IMR-90 (cell line): ENCODE measurements around the gene SMAD7. TPM values are rescaled to one million over a fixed set of nuclear protein-coding genes. Genes with fewer than 3 reads are reported as not detected.

Experiments
- ATAC-seq: fragments of 200-7000 bp; cut with Tn5 transposase; 2 replicates; pipeline ENCODE4 v1.9.1; 2020; ENCODE audit warnings: low read depth, mild to moderate bottlenecking, moderate library complexity
- BruUV-seq: library from RNA; stranded (reverse); fragments of 400-500 nt; replicated peaks from 2 replicates; lab custom pipeline; 2021; lab: Mats Ljungman, UMichigan
- CTCF ChIA-PET: fragments of 300-600 bp; formaldehyde crosslinking; extraction: SDS; loops from one replicate; lab custom pipeline; 2021; ENCODE audit warnings: antibody characterized with exemption; lab: Yijun Ruan, JAX
- POLR2A ChIA-PET: fragments of 300-600 bp; sonication (Branson Sonifier 250); formaldehyde crosslinking; loops from one replicate; lab custom pipeline; 2022; ENCODE audit warnings: antibody characterized with exemption; ENCODE audit not compliant: unreplicated experiment; lab: Charles Lee
- DNase-seq: peaks from one replicate; pipeline ENCODE4 v3.0.0; 2013
- H2AFZ ChIP-seq: replicated peaks from 2 replicates; pipeline ENCODE3; 2013; ENCODE audit warnings: low read length, mild to moderate bottlenecking; ENCODE audit not compliant: poor library complexity
- H2AK5ac ChIP-seq: 2 replicates; pipeline ENCODE4 v1.6.1; 2013; ENCODE audit warnings: low read depth, low read length, inconsistent platforms
- H2AK9ac ChIP-seq: replicated peaks from 2 replicates; pipeline ENCODE3; 2013; ENCODE audit warnings: mild to moderate bottlenecking, low read depth, low read length, moderate library complexity; ENCODE audit not compliant: poor library complexity
- H2BK120ac ChIP-seq: 2 replicates; pipeline ENCODE4 v1.6.1; 2013; ENCODE audit warnings: low read depth, low read length, inconsistent platforms
- H2BK15ac ChIP-seq: 3 replicates; pipeline ENCODE4 v1.6.1; 2013; ENCODE audit warnings: low read depth, low read length, inconsistent platforms
- H2BK20ac ChIP-seq: 2 replicates; pipeline ENCODE4 v1.6.1; 2013; ENCODE audit warnings: low read depth, mild to moderate bottlenecking, inconsistent platforms, low read length, moderate library complexity
- H2BK5ac ChIP-seq: 2 replicates; pipeline ENCODE4 v1.6.1; 2013; ENCODE audit warnings: mild to moderate bottlenecking, low read depth, low read length, inconsistent platforms; ENCODE audit not compliant: poor library complexity, severe bottlenecking
- H3K14ac ChIP-seq: replicated peaks from 2 replicates; pipeline ENCODE4 v1.6.1; 2013; ENCODE audit warnings: low read depth, low read length, inconsistent platforms
- H3K18ac ChIP-seq: 2 replicates; pipeline ENCODE4 v1.6.1; 2013; ENCODE audit warnings: low read depth, low read length, control low read depth
- H3K23ac ChIP-seq: 2 replicates; pipeline ENCODE4 v1.6.1; 2013; ENCODE audit warnings: low read depth, low read length, inconsistent platforms
- H3K27ac ChIP-seq: 2 replicates; pipeline ENCODE4 v1.5.1; 2013; ENCODE audit warnings: mild to moderate bottlenecking, control low read depth, low read length; ENCODE audit not compliant: insufficient read depth
- H3K27me3 ChIP-seq: 2 replicates; pipeline ENCODE4 v1.6.1; 2013; ENCODE audit warnings: low read length; ENCODE audit not compliant: control insufficient read depth, insufficient read depth
- H3K36me3 ChIP-seq: 2 replicates; pipeline ENCODE4 v1.6.1; 2013; ENCODE audit warnings: low read length, mixed read lengths; ENCODE audit not compliant: control insufficient read depth, insufficient read depth
- H3K4ac ChIP-seq: 2 replicates; pipeline ENCODE4 v1.6.1; 2013; ENCODE audit warnings: low read depth, low read length, inconsistent platforms
- H3K4me1 ChIP-seq: 2 replicates; pipeline ENCODE4 v1.6.1; 2013; ENCODE audit warnings: low read length, mixed read lengths; ENCODE audit not compliant: control insufficient read depth, insufficient read depth
- H3K4me2 ChIP-seq: 2 replicates; pipeline ENCODE4 v1.6.1; 2013; ENCODE audit warnings: low read depth, mild to moderate bottlenecking, control low read depth, low read length, moderate library complexity
- H3K4me3 ChIP-seq: 2 replicates; pipeline ENCODE4 v1.5.1; 2013; ENCODE audit warnings: low read depth, mild to moderate bottlenecking, control low read depth, low read length, moderate library complexity; ENCODE audit not compliant: insufficient read depth
- H3K56ac ChIP-seq: 2 replicates; pipeline ENCODE4 v1.6.1; 2013; ENCODE audit warnings: low read length, inconsistent platforms; ENCODE audit not compliant: insufficient read depth; ENCODE audit errors: extremely low read depth
- H3K79me1 ChIP-seq, 2 experiments: 2 replicates each; pipeline ENCODE4 v1.6.1; 2013; ENCODE audit warnings: low read length in 2 of 2, inconsistent platforms in 1 of 2, low read depth in 1 of 2
- H3K9ac ChIP-seq: 2 replicates; pipeline ENCODE4 v1.6.1; 2013; ENCODE audit warnings: low read depth, low read length, control low read depth
- H3K9me1 ChIP-seq: 2 replicates; pipeline ENCODE4 v1.6.1; 2013; ENCODE audit warnings: low read length, inconsistent platforms; ENCODE audit not compliant: insufficient read depth
- H3K9me3 ChIP-seq: 2 replicates; pipeline ENCODE4 v1.6.1; 2013; ENCODE audit warnings: low read length; ENCODE audit not compliant: control insufficient read depth, insufficient read depth
- H4K20me1 ChIP-seq: 2 replicates; pipeline ENCODE4 v1.6.1; 2013; ENCODE audit warnings: low read length, inconsistent platforms; ENCODE audit not compliant: insufficient read depth
- H4K5ac ChIP-seq: 2 replicates; pipeline ENCODE4 v1.6.1; 2013; ENCODE audit warnings: mild to moderate bottlenecking, low read depth, low read length, control low read depth
- H4K8ac ChIP-seq, 2 experiments: 2 replicates each; pipeline ENCODE4 v1.6.1; 2013; ENCODE audit warnings: low read depth in 2 of 2, low read length in 2 of 2, control low read depth in 1 of 2, inconsistent platforms in 1 of 2
- H4K91ac ChIP-seq: 2 replicates; pipeline ENCODE4 v1.6.1; 2013; ENCODE audit warnings: low read depth, low read length, inconsistent platforms; ENCODE audit not compliant: insufficient read depth
- FOS ChIP-seq: fragments of 150-350 bp; IDR thresholded peaks from 2 replicates; pipeline ENCODE4 v1.6.1; 2016; ENCODE audit warnings: low read depth, low read length
- MAFK ChIP-seq: IDR thresholded peaks from 2 replicates; pipeline ENCODE4 v1.6.1; 2012; ENCODE audit warnings: low read depth, low read length, improper control_type of control experiment
- MXI1 ChIP-seq: IDR thresholded peaks from 2 replicates; pipeline ENCODE4 v1.6.1; 2012; ENCODE audit warnings: low read depth, mild to moderate bottlenecking, low read length, moderate library complexity, borderline replicate concordance
- POLR2A ChIP-seq: IDR thresholded peaks from 2 replicates; pipeline ENCODE4 v1.6.1; 2012; ENCODE audit warnings: mild to moderate bottlenecking, low read depth, low read length
- RAD21 ChIP-seq: IDR thresholded peaks from 2 replicates; pipeline ENCODE4 v1.6.1; 2012; ENCODE audit warnings: low read length, improper control_type of control experiment
- WGBS, 2 experiments: methylation state at CpG; one replicate each; pipeline versions ENCODE4 v1.1.5 to v1.1.7; 2013; ENCODE audit warnings: missing lambda C conversion rate in 2 of 2; ENCODE audit not compliant: insufficient read length in 1 of 2; ENCODE audit errors: extremely low coverage in 2 of 2; 5-methylcytosine and 5-hydroxymethylcytosine counted together
- dilution Hi-C: fragments of 300-500 bp; cut with HindIII; formaldehyde crosslinking; loops from one replicate; pipeline ENCODE4 v1.14.3; 2018; ENCODE audit warnings: low sequenced_read_pairs; ENCODE audit not compliant: unreplicated experiment
- in situ Hi-C: fragments of 300-500 bp; cut with MboI; formaldehyde crosslinking; loops from 3 replicates; pipeline ENCODE4 v1.14.3; 2019; ENCODE audit warnings: low sequenced_read_pairs, inconsistent platforms, mixed read lengths
- intact Hi-C: fragments of 100-400 bp; cut with micrococcal nuclease; formaldehyde crosslinking; loops from 2 replicates; pipeline ENCODE4 v1.10.0; 2022
- polyA plus RNA-seq, 3 experiments: library from polyadenylated mRNA; depleted of rRNA; stranded (reverse); fragments of >200 nt; gene quantifications; 2 replicates each; pipeline ENCODE4 v1.2.3, GENCODE V29; 2012; ENCODE audit warnings: low replicate concordance in 1 of 3
- total RNA-seq: library from RNA; depleted of rRNA; stranded (reverse); fragments of >200 nt; gene quantifications from 2 replicates; pipeline ENCODE4 v1.2.3, GENCODE V29; 2012
- TF ChIP-seq, protein P1 (sequence below): fragments of 150-350 bp; IDR thresholded peaks from 2 replicates; pipeline ENCODE4 v1.6.1; 2016; ENCODE audit warnings: low read depth, mild to moderate bottlenecking, low read length, moderate library complexity, borderline replicate concordance

The SMAD7 gene
- total and polyA plus RNA-seq, 2 of the 4 experiments (the other 2 are of a cell fraction): 15.8 to 17.6 TPM

DNA sequence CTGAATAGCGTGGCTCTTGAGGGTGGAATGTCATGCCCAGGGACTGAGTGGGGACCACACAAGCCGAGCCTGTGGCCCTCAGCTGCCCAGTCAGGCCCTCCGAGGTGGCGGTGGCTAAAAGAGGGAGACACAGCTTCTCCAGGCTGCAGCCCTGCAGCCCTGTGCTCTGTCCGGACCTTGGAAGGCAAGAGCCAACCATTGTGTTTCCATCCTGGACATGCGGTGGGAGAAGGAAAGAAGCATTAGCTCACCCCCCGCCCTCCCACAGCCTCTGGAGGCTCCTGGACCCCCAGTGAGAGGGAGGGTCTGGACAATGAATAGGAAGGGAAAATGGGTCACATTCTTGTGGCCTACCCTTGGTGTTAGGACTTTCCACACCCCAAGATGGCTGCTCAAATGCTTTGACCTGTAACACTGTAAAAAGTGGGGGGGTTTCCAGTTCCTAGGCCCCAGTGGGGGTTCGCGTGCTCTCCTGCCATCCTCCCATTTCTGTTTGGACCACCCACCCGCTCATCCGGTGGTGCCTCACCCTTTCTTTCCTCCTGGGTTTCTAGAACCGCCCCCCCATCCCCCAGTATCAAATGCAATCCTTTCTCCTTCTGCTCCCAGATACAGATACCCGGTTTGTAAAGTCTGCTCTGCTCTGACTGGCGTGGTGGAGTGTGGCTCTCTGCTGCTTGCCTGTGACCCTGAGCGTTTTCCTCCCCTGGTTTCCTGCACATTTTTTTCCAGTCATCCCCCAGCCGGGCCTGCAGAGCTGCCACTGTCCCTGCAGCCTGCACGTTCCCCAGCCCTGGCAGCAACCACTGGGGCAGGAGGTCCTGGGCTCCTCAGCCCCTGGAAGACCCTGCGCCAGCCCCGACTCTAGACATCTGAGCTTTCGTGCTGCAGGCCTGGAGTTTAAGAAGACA is 36.3 kb upstream of the SMAD7 start (continued):
- no peak for TF ChIP-seq RAD21
- no peak for TF ChIP-seq MAFK

DNA sequence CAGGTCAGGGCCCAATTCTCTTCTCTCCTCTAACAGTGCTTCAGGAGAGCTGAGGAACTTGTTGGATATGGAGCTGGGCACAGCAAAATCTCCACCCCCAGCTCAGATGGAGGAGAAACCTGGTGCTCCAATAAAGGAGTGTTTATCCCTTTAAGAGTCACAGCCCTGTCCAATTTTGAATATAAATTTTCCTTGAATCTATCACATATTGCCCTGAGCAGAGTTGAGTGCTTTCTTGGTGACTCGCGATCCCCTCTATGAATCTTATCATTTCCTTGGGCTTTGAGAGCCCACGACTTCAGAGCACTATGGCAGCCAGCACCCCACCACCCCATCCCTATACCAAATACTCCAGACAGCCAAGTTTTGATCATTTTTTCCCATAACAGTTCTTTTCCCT is 34.4 kb upstream of the SMAD7 start:
- Histone ChIP-seq H3K36me3 (no peaks in the 10 kb centered on the region), H3K4me1 (peaks cover 8% of the 10 kb centered on the region), H3K56ac (no peak overlapping the region), H4K8ac (no peak overlapping the region; a peak in 1 of 4 replicates), H4K5ac (no peak overlapping the region), H2BK120ac (0 out of 2 replicates have a peak overlapping the region, but pooled peaks have one; percentile 9), H2AK9ac (peak overlapping the region; percentile 69), H2BK15ac (0 out of 3 replicates have a peak overlapping the region, but pooled peaks have one; percentile 47), H4K20me1 (no peaks in the 10 kb centered on the region), H3K4me3 (no peak overlapping the region), H3K23ac (no peak overlapping the region), H2AK5ac (peak overlapping the region; percentile 80; the same call in 1 of the 2 replicates), H3K27me3 (no peaks in the 10 kb centered on the region), H2AFZ (peak overlapping the region; percentile 36), H3K9me3 (no peaks in the 10 kb centered on the region), H2BK5ac (no peak overlapping the region), H2BK20ac (peak overlapping the region; percentile 11; the same call in 1 of the 2 replicates), H3K14ac (peak overlapping the region; percentile 54; the same call in 1 of the 2 replicates), H3K18ac (no peak overlapping the region), H3K79me1 (no peaks in the 10 kb centered on the region), H3K4ac (peak overlapping the region; percentile 43; the same call in 1 of the 2 replicates), H3K4me2 (no peak overlapping the region), H3K9me1 (peaks cover 13% of the 10 kb centered on the region), H3K27ac (no peak overlapping the region), H4K91ac (no peak overlapping the region), H3K9ac (no peak overlapping the region)
- intact Hi-C loops: no loop called here
- ATAC-seq: peak; percentile 39; the same call in 1 of the 2 replicates
- dilution Hi-C loops: no loop called here
- no peak for TF ChIP-seq POLR2A
- no peak for TF ChIP-seq RAD21
- TF ChIP-seq FOS: no peak
- TF ChIP-seq, protein P1, sequence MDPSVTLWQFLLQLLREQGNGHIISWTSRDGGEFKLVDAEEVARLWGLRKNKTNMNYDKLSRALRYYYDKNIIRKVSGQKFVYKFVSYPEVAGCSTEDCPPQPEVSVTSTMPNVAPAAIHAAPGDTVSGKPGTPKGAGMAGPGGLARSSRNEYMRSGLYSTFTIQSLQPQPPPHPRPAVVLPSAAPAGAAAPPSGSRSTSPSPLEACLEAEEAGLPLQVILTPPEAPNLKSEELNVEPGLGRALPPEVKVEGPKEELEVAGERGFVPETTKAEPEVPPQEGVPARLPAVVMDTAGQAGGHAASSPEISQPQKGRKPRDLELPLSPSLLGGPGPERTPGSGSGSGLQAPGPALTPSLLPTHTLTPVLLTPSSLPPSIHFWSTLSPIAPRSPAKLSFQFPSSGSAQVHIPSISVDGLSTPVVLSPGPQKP: no peak
- no peak for TF ChIP-seq MAFK
- no peak for TF ChIP-seq MXI1
- in situ Hi-C loops: no loop called here
- ChIA-PET POLR2A (no interaction called here), CTCF (no interaction called here)
- BruUV-seq: no TSS peak
- 49% methylated on average over 3 of the region's 3 CpGs; no CpG with 5 or more reads in 1 of the 2 experiments for WGBS, 2 experiments
- no peak for DNase-seq
